ENCODE measurements around the gene CDSN. TPM values are rescaled to one million over a fixed set of nuclear protein-coding genes. Genes with fewer than 3 reads are reported as not detected.
"Not testable (repeated sequence)": the region's sequence is repeated elsewhere in the genome, so short reads cannot be mapped to it uniquely, and the experiment has no call there.

Gene CDSN
- total RNA-seq, 6 experiments from 2014 or later: not detected

DNA sequence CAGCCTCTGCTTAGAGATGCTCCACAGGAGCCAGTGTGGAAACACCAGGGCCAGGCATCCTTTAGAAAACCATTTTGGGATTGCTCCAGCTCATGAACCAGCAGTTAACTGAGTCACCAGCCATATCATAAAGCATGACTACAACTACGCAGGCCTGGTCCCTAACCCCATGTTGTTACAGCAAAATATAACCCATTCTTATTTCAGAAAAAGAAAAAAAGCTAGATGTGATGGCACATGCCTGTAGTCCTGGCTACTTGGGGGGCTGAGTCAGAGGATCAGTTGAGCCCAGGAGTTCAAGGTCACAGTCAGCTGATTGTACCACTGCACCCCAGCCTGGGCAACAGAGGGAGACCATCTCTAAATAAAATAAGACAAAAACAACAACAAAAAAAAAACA lies 44.7 kb downstream of the CDSN start:
- WGBS (ENCODE audit: insufficient coverage, low coverage, low lambda C conversion rate, missing lambda C conversion rate): 100% methylated on average over 1 of the region's 1 CpG
- no peak for ATAC-seq

DNA sequence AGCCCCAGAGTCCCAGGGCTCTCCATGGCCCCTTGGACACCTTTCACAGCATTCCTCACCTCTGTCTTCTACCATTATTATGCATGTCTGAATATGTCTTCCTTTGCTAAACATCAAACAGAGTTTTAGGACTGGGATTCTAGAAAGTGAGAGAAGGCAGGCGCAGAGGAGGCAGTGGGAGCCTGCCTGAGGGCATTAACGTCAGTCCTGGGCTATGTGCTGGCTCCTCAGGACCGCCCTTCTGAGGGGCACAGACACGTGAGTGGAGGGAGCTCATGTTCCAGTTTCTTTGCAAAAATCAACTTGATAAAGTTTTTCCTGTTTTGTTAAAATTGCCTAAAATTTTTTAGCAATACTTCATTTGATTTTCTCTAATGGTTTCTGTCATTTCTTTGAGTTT lies 45.8 kb downstream of the CDSN start:
- Histone ChIP-seq H3K9me3 (no peaks in the 10 kb centered on the region), H3K27ac (no peak overlapping the region), H3K4me3 (no peak overlapping the region), H3K4me1 (peaks cover 0 to 6% (median 0%) of the 10 kb centered on the region in 4 donors), H3K36me3 (no peaks in the 10 kb centered on the region), H3K27me3 (no peaks in the 10 kb centered on the region)
- no peak for ATAC-seq
- intact Hi-C loops (cut with DNase I): no loop called here
- no peak for TF ChIP-seq POLR2A (IDR thresholded peaks at IDR 0.05)
- TF ChIP-seq, protein P1, sequence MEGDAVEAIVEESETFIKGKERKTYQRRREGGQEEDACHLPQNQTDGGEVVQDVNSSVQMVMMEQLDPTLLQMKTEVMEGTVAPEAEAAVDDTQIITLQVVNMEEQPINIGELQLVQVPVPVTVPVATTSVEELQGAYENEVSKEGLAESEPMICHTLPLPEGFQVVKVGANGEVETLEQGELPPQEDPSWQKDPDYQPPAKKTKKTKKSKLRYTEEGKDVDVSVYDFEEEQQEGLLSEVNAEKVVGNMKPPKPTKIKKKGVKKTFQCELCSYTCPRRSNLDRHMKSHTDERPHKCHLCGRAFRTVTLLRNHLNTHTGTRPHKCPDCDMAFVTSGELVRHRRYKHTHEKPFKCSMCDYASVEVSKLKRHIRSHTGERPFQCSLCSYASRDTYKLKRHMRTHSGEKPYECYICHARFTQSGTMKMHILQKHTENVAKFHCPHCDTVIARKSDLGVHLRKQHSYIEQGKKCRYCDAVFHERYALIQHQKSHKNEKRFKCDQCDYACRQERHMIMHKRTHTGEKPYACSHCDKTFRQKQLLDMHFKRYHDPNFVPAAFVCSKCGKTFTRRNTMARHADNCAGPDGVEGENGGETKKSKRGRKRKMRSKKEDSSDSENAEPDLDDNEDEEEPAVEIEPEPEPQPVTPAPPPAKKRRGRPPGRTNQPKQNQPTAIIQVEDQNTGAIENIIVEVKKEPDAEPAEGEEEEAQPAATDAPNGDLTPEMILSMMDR (IDR thresholded peaks at IDR 0.05): no peak
- DNase-seq: no peak
- WGBS (ENCODE audit: insufficient coverage, low coverage, low lambda C conversion rate, missing lambda C conversion rate): 70% methylated on average over 4 of the region's 4 CpGs

More for the DNA sequence above, 44.7 kb downstream of the CDSN start:
- no peaks in the 10 kb centered on the region for H3K27me3 ChIP-seq
- intact Hi-C loops (cut with DNase I): no loop called here
- H3K9me3 ChIP-seq: no peaks in the 10 kb centered on the region
- H3K27ac ChIP-seq: no peak overlapping the region
- H3K4me1 ChIP-seq: peaks cover 0 to 6% (median 0%) of the 10 kb centered on the region in 4 donors
- no peak for TF ChIP-seq POLR2A (IDR thresholded peaks at IDR 0.05)
- TF ChIP-seq, protein P1 (IDR thresholded peaks at IDR 0.05): no peak
- H3K4me3 ChIP-seq: no peak overlapping the region
- H3K36me3 ChIP-seq: no peaks in the 10 kb centered on the region
- DNase-seq: no peak

DNA sequence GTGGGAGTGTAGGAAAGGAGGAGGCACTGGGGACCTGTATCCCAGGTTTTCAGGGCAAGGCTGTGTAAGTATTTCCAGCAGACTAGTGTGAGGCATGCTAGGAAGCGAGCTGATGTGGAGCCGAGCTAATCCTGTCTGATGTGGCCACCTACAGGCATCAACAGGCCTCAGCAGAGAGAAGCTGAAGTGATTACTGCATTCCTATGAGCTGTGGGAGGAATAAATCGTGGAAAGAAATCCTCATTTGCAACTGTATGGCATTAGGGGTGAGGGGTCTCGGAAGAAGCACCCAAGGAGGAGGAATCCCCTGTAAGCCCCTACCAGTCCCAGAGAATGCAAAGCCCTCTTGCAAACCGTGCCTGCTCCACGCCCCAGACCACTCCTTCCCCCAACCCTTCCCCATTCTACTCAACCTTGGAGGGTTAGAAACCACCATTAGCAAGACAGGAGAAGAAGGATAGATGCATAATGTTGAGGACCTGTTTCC lies 49.5 kb downstream of the CDSN start:
- no peak overlapping the region for H3K4me3 ChIP-seq
- H3K36me3 ChIP-seq: no peaks in the 10 kb centered on the region
- WGBS (ENCODE audit: insufficient coverage, low coverage, low lambda C conversion rate, missing lambda C conversion rate): 33% methylated on average over 3 of the region's 6 CpGs
- DNase-seq (no peak), ATAC-seq (peak; percentile 37 to 83 (median 56))
- H3K27me3 ChIP-seq: no peaks in the 10 kb centered on the region
- H3K9me3 ChIP-seq: no peaks in the 10 kb centered on the region
- no peak overlapping the region for H3K27ac ChIP-seq
- TF ChIP-seq, protein P1 (IDR thresholded peaks at IDR 0.05): peak in 3 of 4 donors; percentile 7 to 32 (median 31)
- no peak for TF ChIP-seq POLR2A (IDR thresholded peaks at IDR 0.05)
- intact Hi-C loops (cut with DNase I): no loop called here
- H3K4me1 ChIP-seq: peaks cover 0 to 6% (median 0%) of the 10 kb centered on the region in 4 donors

DNA sequence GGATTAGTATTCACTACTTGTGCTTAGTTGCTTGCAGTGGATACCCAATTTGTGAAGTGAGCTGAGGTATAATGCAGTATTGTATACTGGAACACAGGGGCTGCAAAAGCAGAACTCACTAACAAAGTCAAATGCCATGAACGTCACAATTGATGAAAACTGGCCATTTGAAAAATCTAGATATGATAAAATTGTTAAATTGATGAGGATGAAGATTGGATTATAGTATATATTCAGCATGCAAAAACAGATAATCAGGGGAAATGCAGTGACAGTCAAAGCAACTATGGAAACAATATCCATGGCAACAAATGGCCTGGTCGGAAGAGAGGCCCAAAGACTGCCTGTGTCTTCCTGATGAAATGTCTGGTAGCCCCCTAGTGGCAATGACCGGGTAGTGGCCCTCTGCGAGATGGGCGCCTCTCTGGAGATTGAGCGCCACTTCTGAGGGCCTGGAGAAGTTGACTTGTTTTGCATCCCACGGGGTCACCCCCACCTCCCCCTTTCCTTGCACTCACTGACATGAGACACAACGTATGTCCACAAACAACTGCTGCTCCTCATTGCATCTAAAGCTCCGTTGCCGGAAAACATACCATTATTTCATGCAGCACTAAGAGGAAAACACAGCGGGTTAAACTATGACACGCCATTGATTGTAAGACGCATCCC lies 51.4 kb downstream of the CDSN start:
- TF ChIP-seq POLR2A (IDR thresholded peaks at IDR 0.05): no peak
- TF ChIP-seq, protein P1 (IDR thresholded peaks at IDR 0.05): peak; percentile 64 to 90 (median 88)
- no peak overlapping the region for H3K27ac ChIP-seq
- peaks cover 0 to 6% (median 0%) of the 10 kb centered on the region in 4 donors for H3K4me1 ChIP-seq
- WGBS (ENCODE audit: insufficient coverage, low coverage, low lambda C conversion rate, missing lambda C conversion rate): 52% methylated on average over 13 of the region's 13 CpGs
- DNase-seq (peak; percentile 56 to 77 (median 74)), ATAC-seq (peak; percentile 89 to 99 (median 95))
- no peaks in the 10 kb centered on the region for H3K9me3 ChIP-seq
- no peak overlapping the region for H3K4me3 ChIP-seq
- no peaks in the 10 kb centered on the region for H3K27me3 ChIP-seq
- no peaks in the 10 kb centered on the region for H3K36me3 ChIP-seq
- intact Hi-C loops (cut with DNase I): loop anchor here in 1 of 2 donors (10.0 kb wide), 1 partner anchor 234 kb away; no protein-coding TSS in a partner anchor

DNA sequence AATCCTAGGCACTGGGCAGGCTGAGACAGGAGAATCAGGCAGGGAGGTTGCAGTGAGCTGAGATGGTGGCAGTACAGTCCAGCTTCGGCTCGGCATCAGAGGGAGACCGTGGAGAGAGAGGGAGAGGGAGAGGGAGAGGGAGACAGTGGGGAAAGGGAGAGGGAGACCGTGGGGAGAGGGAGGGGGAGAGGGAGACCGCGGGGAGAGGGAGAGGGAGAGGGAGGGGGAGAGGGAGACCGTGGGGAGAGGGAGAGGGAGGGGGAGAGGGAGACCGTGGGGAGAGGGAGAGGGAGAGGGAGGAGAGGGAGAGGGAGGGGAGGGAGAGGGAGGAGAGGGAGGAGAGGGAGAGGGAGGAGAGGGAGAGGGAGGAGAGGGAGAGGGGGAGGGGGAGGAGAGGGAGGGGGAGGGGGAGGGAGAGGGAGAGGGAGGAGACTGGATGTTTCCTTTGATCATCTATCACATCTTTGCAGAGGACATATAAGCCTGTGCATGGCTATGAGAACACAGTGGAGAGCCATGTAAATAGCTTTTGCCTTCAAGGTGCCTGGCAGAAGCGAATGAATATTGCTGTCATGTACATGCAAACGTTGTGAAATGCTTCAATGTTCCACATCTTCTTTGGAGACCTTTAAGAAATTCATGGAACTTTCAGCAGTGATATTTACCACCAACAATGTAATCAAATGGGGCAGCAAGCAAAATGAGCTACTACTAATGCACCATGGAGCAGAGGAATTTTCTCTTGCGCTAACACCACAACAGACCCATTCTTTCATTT lies 52.2 kb downstream of the CDSN start:
- DNase-seq, H3K4me3 ChIP-seq, H3K27me3 ChIP-seq, H3K4me1 ChIP-seq, H3K36me3 ChIP-seq, H3K9me3 ChIP-seq, H3K27ac ChIP-seq, ATAC-seq: not testable (repeated sequence)
- intact Hi-C loops (cut with DNase I): loop anchor here in 1 of 2 donors (10.0 kb wide), 1 partner anchor 233 kb away; no protein-coding TSS in a partner anchor
- WGBS (ENCODE audit: insufficient coverage, low coverage, low lambda C conversion rate, missing lambda C conversion rate): 75% methylated on average over 10 of the region's 11 CpGs

DNA sequence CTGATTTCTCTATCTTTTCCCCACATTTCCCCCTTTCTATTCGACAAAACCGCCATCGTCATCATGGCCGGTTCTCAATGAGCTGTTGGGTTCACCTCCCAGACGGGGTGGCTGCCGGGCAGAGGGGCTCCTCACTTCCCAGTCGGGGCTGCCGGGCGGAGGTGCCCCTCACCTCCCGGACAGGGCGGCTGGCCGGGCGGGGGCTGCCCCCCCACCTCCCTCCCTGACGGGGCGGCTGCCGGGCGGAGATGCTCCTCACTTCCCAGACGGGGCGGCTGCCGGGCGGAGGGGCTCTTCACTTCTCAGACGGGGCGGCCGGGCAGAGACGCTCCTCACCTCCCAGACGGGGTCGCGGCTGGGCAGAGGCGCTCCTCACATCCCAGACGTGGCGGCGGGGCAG lies 53.2 kb downstream of the CDSN start:
- intact Hi-C loops (cut with DNase I): loop anchor here in 1 of 2 donors (10.0 kb wide), 1 partner anchor 232 kb away; no protein-coding TSS in a partner anchor
- not testable (repeated sequence) for H3K9me3 ChIP-seq, ATAC-seq, H3K27ac ChIP-seq, DNase-seq, H3K36me3 ChIP-seq, H3K27me3 ChIP-seq, H3K4me1 ChIP-seq, H3K4me3 ChIP-seq
- 82% methylated on average over 6 of the region's 32 CpGs for WGBS (ENCODE audit: insufficient coverage, low coverage, low lambda C conversion rate, missing lambda C conversion rate)
